Measurements from ENCODE around the gene AIRE.

AIRE gene

DNA sequence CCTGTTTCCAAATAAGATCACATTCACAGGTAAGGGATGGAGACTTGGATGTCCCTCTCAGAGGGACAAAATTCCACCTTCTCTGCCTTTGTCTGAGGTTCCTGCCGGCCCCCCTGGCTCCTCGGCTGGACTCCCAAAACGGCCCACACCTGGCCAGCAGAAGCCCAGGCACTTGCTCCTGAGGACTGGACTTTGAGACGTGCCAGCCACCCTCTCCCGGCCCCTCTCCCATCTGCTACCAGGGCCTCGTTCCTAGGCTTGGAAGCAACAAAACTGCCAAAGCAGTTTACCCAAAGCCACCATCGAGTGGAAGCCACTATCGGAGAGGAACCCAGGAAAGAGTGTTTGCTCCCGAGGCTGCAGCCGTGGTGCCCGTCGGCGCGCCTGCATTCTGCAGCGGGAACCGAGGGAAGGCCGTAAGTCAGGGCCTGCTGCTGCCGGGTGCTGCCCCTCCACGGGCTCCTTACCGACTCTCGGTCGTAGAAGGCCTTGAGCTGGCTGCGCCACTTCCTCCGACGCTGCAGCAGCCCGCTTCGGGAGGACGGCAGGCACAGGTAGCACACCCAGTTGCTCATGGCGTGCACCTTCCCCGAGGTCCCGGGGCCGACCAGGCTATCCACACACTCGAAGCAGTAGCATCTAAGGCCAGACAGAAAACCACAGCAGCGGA lies 27.5 kb upstream of the AIRE start:
- no peak for TF ChIP-seq EGR1 (IDR thresholded peaks at IDR 0.05)
- TF ChIP-seq, protein P1, sequence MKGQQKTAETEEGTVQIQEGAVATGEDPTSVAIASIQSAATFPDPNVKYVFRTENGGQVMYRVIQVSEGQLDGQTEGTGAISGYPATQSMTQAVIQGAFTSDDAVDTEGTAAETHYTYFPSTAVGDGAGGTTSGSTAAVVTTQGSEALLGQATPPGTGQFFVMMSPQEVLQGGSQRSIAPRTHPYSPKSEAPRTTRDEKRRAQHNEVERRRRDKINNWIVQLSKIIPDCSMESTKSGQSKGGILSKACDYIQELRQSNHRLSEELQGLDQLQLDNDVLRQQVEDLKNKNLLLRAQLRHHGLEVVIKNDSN (IDR thresholded peaks at IDR 0.05), result no peak
- no peak for TF ChIP-seq CREB1 (IDR thresholded peaks at IDR 0.05; ENCODE audit: low read depth)
- no peak for TF ChIP-seq NFIC (IDR thresholded peaks at IDR 0.05)

GRCh38 chr21:44259082-44259705 lies 26.5 kb upstream of the AIRE start:
- TF ChIP-seq, protein P2, sequence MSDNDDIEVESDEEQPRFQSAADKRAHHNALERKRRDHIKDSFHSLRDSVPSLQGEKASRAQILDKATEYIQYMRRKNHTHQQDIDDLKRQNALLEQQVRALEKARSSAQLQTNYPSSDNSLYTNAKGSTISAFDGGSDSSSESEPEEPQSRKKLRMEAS (IDR thresholded peaks at IDR 0.05), result no peak
- TF ChIP-seq, protein P1 (IDR thresholded peaks at IDR 0.05), result no peak
- TF ChIP-seq FOXM1 (IDR thresholded peaks at IDR 0.05; ENCODE audit: borderline replicate concordance, low read depth) (no peak), YY1 (IDR thresholded peaks at IDR 0.05; ENCODE audit: low read depth) (no peak), EP300 (IDR thresholded peaks at IDR 0.05; ENCODE audit: borderline replicate concordance) (no peak), CREB1 (IDR thresholded peaks at IDR 0.05; ENCODE audit: low read depth) (no peak), TEAD4 (IDR thresholded peaks at IDR 0.05) (no peak), ZBTB7A (IDR thresholded peaks at IDR 0.05; ENCODE audit: low read depth) (no peak), NFIC (IDR thresholded peaks at IDR 0.05) (no peak), EGR1 (IDR thresholded peaks at IDR 0.05) (no peak), RAD21 (IDR thresholded peaks at IDR 0.05; ENCODE audit: low read depth) (no peak), TAF1 (IDR thresholded peaks at IDR 0.05; ENCODE audit: low read depth) (no peak), TCF12 (IDR thresholded peaks at IDR 0.05; ENCODE audit: low read depth) (no peak), REST (IDR thresholded peaks at IDR 0.05; ENCODE audit: low read depth) (no peak), CEBPB (IDR thresholded peaks at IDR 0.05) (no peak)

DNA sequence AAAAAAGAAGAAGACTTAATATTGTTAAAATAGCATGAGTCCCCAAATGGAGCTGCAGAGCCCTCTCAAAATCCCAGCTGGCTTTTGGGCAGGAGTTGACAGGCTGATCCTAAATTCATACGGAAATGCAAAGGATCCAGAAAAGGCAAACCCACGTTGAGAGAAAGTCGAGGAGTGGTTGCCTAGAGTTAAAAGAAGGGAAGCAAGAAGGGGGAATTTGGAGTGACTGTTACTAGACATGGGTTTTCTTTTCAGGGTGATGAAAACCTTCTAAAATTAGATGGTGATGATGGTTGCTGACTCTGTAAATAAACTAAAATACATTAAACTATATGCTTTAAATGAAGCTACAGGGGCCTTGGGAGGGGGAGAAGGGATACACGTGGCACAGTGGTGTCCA lies 25.6 kb upstream of the AIRE start:
- TF ChIP-seq REST (IDR thresholded peaks at IDR 0.05; ENCODE audit: low read depth) (no peak), ZBTB7A (IDR thresholded peaks at IDR 0.05; ENCODE audit: low read depth) (no peak), RAD21 (IDR thresholded peaks at IDR 0.05; ENCODE audit: low read depth) (no peak), TCF12 (IDR thresholded peaks at IDR 0.05; ENCODE audit: low read depth) (no peak), EGR1 (IDR thresholded peaks at IDR 0.05) (no peak), EP300 (IDR thresholded peaks at IDR 0.05; ENCODE audit: borderline replicate concordance) (no peak), TEAD4 (IDR thresholded peaks at IDR 0.05) (no peak), YY1 (IDR thresholded peaks at IDR 0.05; ENCODE audit: low read depth) (no peak), TAF1 (IDR thresholded peaks at IDR 0.05; ENCODE audit: low read depth) (no peak), FOXM1 (IDR thresholded peaks at IDR 0.05; ENCODE audit: borderline replicate concordance, low read depth) (no peak), CREB1 (IDR thresholded peaks at IDR 0.05; ENCODE audit: low read depth) (no peak)
- TF ChIP-seq, protein P1 (IDR thresholded peaks at IDR 0.05), result no peak

GRCh38 chr21:44260791-44261631 lies 24.7 kb upstream of the AIRE start:
- TF ChIP-seq EP300 (IDR thresholded peaks at IDR 0.05; ENCODE audit: borderline replicate concordance) (no peak), TCF12 (IDR thresholded peaks at IDR 0.05; ENCODE audit: low read depth) (no peak), YY1 (IDR thresholded peaks at IDR 0.05; ENCODE audit: low read depth) (no peak), RAD21 (IDR thresholded peaks at IDR 0.05; ENCODE audit: low read depth) (no peak), FOXM1 (IDR thresholded peaks at IDR 0.05; ENCODE audit: borderline replicate concordance, low read depth) (no peak), TEAD4 (IDR thresholded peaks at IDR 0.05) (no peak), NFIC (IDR thresholded peaks at IDR 0.05) (no peak), EGR1 (IDR thresholded peaks at IDR 0.05) (no peak)
- TF ChIP-seq, protein P1 (IDR thresholded peaks at IDR 0.05), result no peak
- TF ChIP-seq, protein P2 (IDR thresholded peaks at IDR 0.05), result no peak
